GM19467 (cell line): ENCODE results near the gene SYNGR4.
"Not testable (repeated sequence)": the region's sequence is repeated elsewhere in the genome, so short reads cannot be mapped to it uniquely, and the experiment has no call there.

ENCODE experiments used
- ATAC-seq: cut with Tn5 transposase; IDR thresholded peaks from one replicate; pipeline ENCODE4 v1.9.1; 2021; ENCODE audit warnings: mild to moderate bottlenecking, moderate library complexity; ENCODE audit not compliant: unreplicated experiment

The SYNGR4 gene

GRCh38 chr19:48363810-48364597 is at the start of gene SYNGR4, which contains the start of gene TMEM143:
Gene SYNGR4, plus strand, starts transcription at chr19:48364367. Its CDS starts 1,476 bp downstream, at chr19:48365843.
Gene TMEM143, minus strand, starts transcription at chr19:48363940. Its CDS starts 20 bp downstream, at chr19:48363920.
- peak; percentile 77 for ATAC-seq

- no peak for ATAC-seq
These were observed 48.5 kb upstream of the SYNGR4 start for GRCh38 chr19:48315712-48316111.

- ATAC-seq, result not testable (repeated sequence)
These were observed 46.5 kb upstream of the SYNGR4 start for GRCh38 chr19:48317708-48317960.

GRCh38 chr19:48318286-48318987 is 45.7 kb upstream of the SYNGR4 start:
- ATAC-seq, result no peak

GRCh38 chr19:48319647-48320541 is 44.3 kb upstream of the SYNGR4 start:
- ATAC-seq, result no peak

GRCh38 chr19:48321372-48321621 is 42.9 kb upstream of the SYNGR4 start:
- peak; percentile 46 for ATAC-seq

- ATAC-seq, result peak; percentile 60
These were observed 42.3 kb upstream of the SYNGR4 start for GRCh38 chr19:48321622-48322591.

GRCh38 chr19:48325265-48325910 is 38.8 kb upstream of the SYNGR4 start, which contains the start of gene EMP3:
Gene EMP3, plus strand, starts transcription at chr19:48325552. Its CDS starts 1,293 bp downstream, at chr19:48326845.
- no peak for ATAC-seq

- ATAC-seq, result no peak
These were observed 34.8 kb upstream of the SYNGR4 start for GRCh38 chr19:48329167-48329891.

GRCh38 chr19:48330012-48330681 is 34.0 kb upstream of the SYNGR4 start:
- peak; percentile 31 for ATAC-seq

GRCh38 chr19:48332351-48332661 is 31.9 kb upstream of the SYNGR4 start:
- no peak for ATAC-seq

GRCh38 chr19:48332662-48333466 is 31.3 kb upstream of the SYNGR4 start:
- ATAC-seq, result peak; percentile 45

GRCh38 chr19:48333467-48334384 is 30.4 kb upstream of the SYNGR4 start:
- ATAC-seq, result peak; percentile 52

GRCh38 chr19:48338253-48338755 is 25.9 kb upstream of the SYNGR4 start:
- no peak for ATAC-seq

- ATAC-seq, result no peak
These were observed 25.2 kb upstream of the SYNGR4 start for GRCh38 chr19:48338802-48339503.

GRCh38 chr19:48340995-48341394 is 23.2 kb upstream of the SYNGR4 start:
- no peak for ATAC-seq
